ENCODE data around the gene LHFPL4. TPM values are rescaled to one million over a fixed set of nuclear protein-coding genes. Genes with fewer than 3 reads are reported as not detected.

Gene LHFPL4
- total and polyA plus RNA-seq, 2 of the 8 experiments (the other 6 are each of a cell fraction or from before 2014, with no cell fraction given): 5.0 to 16.9 TPM

GRCh38 chr3:9480265-9480664 is 73.4 kb downstream of the LHFPL4 start:
- Histone ChIP-seq H3K4me1 (replicated peaks in 1 of 4; ENCODE audit: control insufficient read depth in 3 of 4, insufficient read depth in 4 of 4, low read length in 3 of 4) (no peaks in the 10 kb centered on the region), H3K36me3 (ENCODE audit: control insufficient read depth in 2 of 4, insufficient read depth in 4 of 4, low read length in 3 of 4) (peaks cover 20 to 54% (median 46%) of the 10 kb centered on the region in 4 experiments), H2AK5ac (ENCODE audit: low read depth, low read length) (no peak overlapping the region), H4K91ac (replicated peaks; ENCODE audit: insufficient read length, low read length) (no peak overlapping the region), H2BK20ac (ENCODE audit: low read length) (no peak overlapping the region), H4K5ac (ENCODE audit: insufficient read length, low read depth, low read length) (no peak overlapping the region), H3K9me3 (ENCODE audit: insufficient read depth in 2 of 2, low read depth in 1 of 2, low read length in 1 of 2) (no peaks in the 10 kb centered on the region), H2AFZ (ENCODE audit: low read length) (no peak overlapping the region), H3K23me2 (ENCODE audit: low read depth, low read length) (no peaks in the 10 kb centered on the region), H3K79me2 (ENCODE audit: control insufficient read depth in 1 of 2, insufficient read depth in 2 of 2, low read length in 2 of 2) (no peaks in the 10 kb centered on the region), H3K18ac (ENCODE audit: extremely low read depth, low read length) (no peak overlapping the region), H3K56ac (replicated peaks; ENCODE audit: insufficient read length, low read depth, low read length) (no peak overlapping the region), H3K27me3 (replicated peaks in 1 of 4; ENCODE audit: control insufficient read depth in 3 of 4, extremely low read depth in 1 of 4, insufficient read depth in 3 of 4, low read length in 3 of 4) (no peaks in the 10 kb centered on the region), H4K8ac (ENCODE audit: extremely low read depth, insufficient read depth, low read length) (no peak overlapping the region), H4K20me1 (replicated peaks in 1 of 2; ENCODE audit: control insufficient read depth in 1 of 2, insufficient read depth in 2 of 2, low read length in 2 of 2) (peaks cover 0 to 4% of the 10 kb centered on the region in 2 experiments), H3K14ac (ENCODE audit: insufficient read length) (no peak overlapping the region), H3K4me2 (ENCODE audit: insufficient read depth in 1 of 2, low read depth in 2 of 2, low read length in 2 of 2) (no peak overlapping the region), H3K9ac (replicated peaks in 1 of 4; ENCODE audit: extremely low read depth in 1 of 4, low read depth in 3 of 4, low read length in 3 of 4) (no peak overlapping the region), H3K4ac (replicated peaks; ENCODE audit: insufficient read length, low read depth, low read length) (no peak overlapping the region), H2BK12ac (ENCODE audit: low read depth, low read length) (no peak overlapping the region), H3K4me3 (ENCODE audit: extremely low read depth in 1 of 4, insufficient read depth in 2 of 4, low read depth in 3 of 4, low read length in 4 of 4) (no peak overlapping the region), H2BK5ac (ENCODE audit: low read depth, low read length) (no peak overlapping the region), H3K27ac (ENCODE audit: low read depth, low read length) (no peak overlapping the region), H2BK15ac (ENCODE audit: low read length) (no peak overlapping the region), H2BK120ac (replicated peaks; ENCODE audit: low read depth, low read length) (no peak overlapping the region), H3K23ac (ENCODE audit: insufficient read length) (no peak overlapping the region), H3K79me1 (ENCODE audit: low read depth, low read length) (no peaks in the 10 kb centered on the region)
- no peak for TF ChIP-seq TEAD4 (IDR thresholded peaks at IDR 0.05; ENCODE audit: low read depth, low read length)
- TF ChIP-seq RAD21 (IDR thresholded peaks at IDR 0.05 in 1 of 2, conservative IDR thresholded peaks at IDR 0.05 in 1 of 2; ENCODE audit: low read depth in 2 of 2, low read length in 2 of 2): no peak
- no peak for TF ChIP-seq GABPA (IDR thresholded peaks at IDR 0.05; ENCODE audit: borderline replicate concordance, insufficient read depth, low read length)
- TF ChIP-seq CHD2 (IDR thresholded peaks at IDR 0.05; ENCODE audit: low read length): no peak
- TF ChIP-seq SIX5 (IDR thresholded peaks at IDR 0.05; ENCODE audit: low read depth, low read length): no peak
- no peak for TF ChIP-seq SAP30 (IDR thresholded peaks at IDR 0.05; ENCODE audit: insufficient read depth, insufficient replicate concordance, low read length)
- no peak for TF ChIP-seq MAFK (IDR thresholded peaks at IDR 0.05; ENCODE audit: low read depth, low read length)
- no peak for TF ChIP-seq YY1 (IDR thresholded peaks at IDR 0.05; ENCODE audit: low read depth, low read length)
- no peak for TF ChIP-seq BCL11A (IDR thresholded peaks at IDR 0.05; ENCODE audit: low read depth in 2 of 2, low read length in 2 of 2)
- TF ChIP-seq TCF12 (IDR thresholded peaks at IDR 0.05; ENCODE audit: low read depth, low read length): no peak
- no peak for TF ChIP-seq SUZ12 (IDR thresholded peaks at IDR 0.05; ENCODE audit: low read length)
- 93% methylated on average over 1 of the region's 1 CpG; no CpG with 5 or more reads in 1 of the 2 experiments for WGBS, 2 experiments (ENCODE audit: extremely low coverage in 1 of 2, insufficient coverage in 1 of 2, insufficient read length in 1 of 2, insufficient replicate concordance in 2 of 2, low coverage in 1 of 2, low lambda C conversion rate in 2 of 2, missing lambda C conversion rate in 1 of 2)
- no peak for FAIRE-seq
- DNase-seq (ENCODE audit: low read depth in 1 of 2, low spot score in 2 of 2): no peak
- CTCF ChIA-PET (ENCODE audit: partially characterized antibody): interaction anchor here (1.2 to 1.7 kb wide), 4 partner anchors 16 to 247 kb away, joined by 3 to 5 read pairs (median 4); no protein-coding TSS in a partner anchor
- POLR2A ChIA-PET (ENCODE audit: partially characterized antibody): interaction anchor here (0.9 to 1.0 kb wide), 3 partner anchors 9 to 96 kb away, joined by 3 to 4 read pairs (median 3); no protein-coding TSS in a partner anchor

Data from H1 (cell line).